SU-DHL-6 (cell line): ENCODE data around the gene FLII.

Experiments used
- CTCF ChIP-seq: fragments of 200-600 bp; sonication (generic); IDR thresholded peaks from one replicate; pipeline ENCODE4 v1.5.1; 2017; ENCODE audit warnings: antibody characterized with exemption, mild to moderate bottlenecking, low read length, moderate library complexity; ENCODE audit not compliant: insufficient read depth, poor library complexity, severe bottlenecking
- EZH2phosphoT487 ChIP-seq: fragments of 200-600 bp; sonication (generic), shearing (Covaris generic); conservative IDR thresholded peaks from 2 replicates; pipeline ENCODE4 v1.6.1; 2018; ENCODE audit warnings: mild to moderate bottlenecking, antibody characterized with exemption, low read length, moderate library complexity, mixed read lengths

- no peak for TF ChIP-seq CTCF
- TF ChIP-seq EZH2phosphoT487: no peak
These were observed 12.3 kb downstream of the FLII start for GRCh38 chr17:18246109-18246725.
